ENCODE measurements around the gene IL34.
A peak's percentile ranks its signal among the peaks of the same experiment; 100 is the strongest.

Gene IL34

DNA sequence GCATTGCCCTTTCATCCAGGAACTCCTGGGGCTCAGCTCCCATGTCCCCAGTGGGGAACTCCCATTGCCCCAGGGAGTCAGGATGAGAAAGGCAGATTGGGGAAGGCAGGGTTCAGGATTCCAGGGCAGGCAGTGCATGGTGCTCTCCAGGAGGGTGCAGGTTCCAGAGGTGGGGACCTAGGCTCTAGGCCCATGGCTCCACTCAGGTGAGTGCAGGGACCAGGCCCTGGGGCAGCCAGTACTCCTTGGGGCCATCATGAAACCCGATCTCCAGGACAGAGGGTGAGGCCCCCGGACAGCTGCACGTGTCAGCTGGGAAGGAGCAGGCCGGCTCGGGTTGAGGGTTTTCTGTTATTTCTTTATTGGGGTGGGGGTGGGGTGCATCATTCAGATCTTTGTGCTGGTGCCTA, 40.7 kb downstream of the IL34 start:
- H3K9ac ChIP-seq (ENCODE audit: low read depth, low read length), result no peak overlapping the region

DNA sequence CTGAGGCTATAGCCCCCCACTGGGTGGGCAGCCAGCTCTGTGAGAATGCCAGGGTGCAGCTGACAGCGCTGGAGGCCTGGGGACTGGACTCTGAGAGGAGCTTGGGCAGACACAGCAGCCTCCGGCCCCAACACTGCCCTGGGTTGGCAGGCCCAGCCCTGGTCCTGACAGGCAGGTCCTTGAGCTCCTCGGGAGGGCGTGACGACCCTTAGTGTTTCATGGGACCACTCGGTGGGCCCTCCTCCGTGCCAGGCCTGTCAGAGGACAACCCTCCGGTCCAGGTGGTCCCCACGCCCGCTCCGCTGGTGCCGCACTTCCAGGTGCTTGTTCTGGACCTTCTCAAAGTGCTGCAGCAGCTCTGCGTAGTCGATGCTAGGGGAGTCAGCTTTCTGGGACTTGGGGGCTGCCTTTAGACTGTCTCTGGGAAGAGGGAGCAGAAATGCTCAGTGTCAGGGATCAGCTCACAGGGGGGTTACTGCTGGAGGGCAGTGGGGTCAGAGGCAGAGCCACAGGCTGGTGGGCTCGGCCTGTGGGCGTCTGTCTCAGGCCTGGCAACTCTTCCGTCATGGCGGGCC, 41.4 kb downstream of the IL34 start:
- H3K4me3 ChIP-seq (ENCODE audit: low read depth, low read length), result no peak overlapping the region
- H3K9ac ChIP-seq (ENCODE audit: low read depth, low read length), result no peak overlapping the region
- 0 out of 2 replicates have a peak, but pooled peaks cover 2% of the 10 kb centered on the region for H3K36me3 ChIP-seq (ENCODE audit: control insufficient read depth, insufficient read depth, low read length)

More for the DNA sequence above, 40.7 kb downstream of the IL34 start:
- Histone ChIP-seq H3K27me3 (ENCODE audit: control insufficient read depth, insufficient read depth, low read length) (peaks cover 4% of the 10 kb centered on the region; the same call in 1 of the 2 replicates), H3K36me3 (ENCODE audit: control insufficient read depth, insufficient read depth, low read length) (0 out of 2 replicates have a peak, but pooled peaks cover 2% of the 10 kb centered on the region), H3K4me1 (ENCODE audit: control insufficient read depth, insufficient read depth, low read length) (peaks cover 16% of the 10 kb centered on the region), H3K27ac (ENCODE audit: low read depth, low read length) (peak overlapping the region; percentile 5), H3K9me3 (ENCODE audit: control insufficient read depth, insufficient read depth, low read length) (no peaks in the 10 kb centered on the region), H3K4me3 (ENCODE audit: low read depth, low read length) (no peak overlapping the region)

DNA sequence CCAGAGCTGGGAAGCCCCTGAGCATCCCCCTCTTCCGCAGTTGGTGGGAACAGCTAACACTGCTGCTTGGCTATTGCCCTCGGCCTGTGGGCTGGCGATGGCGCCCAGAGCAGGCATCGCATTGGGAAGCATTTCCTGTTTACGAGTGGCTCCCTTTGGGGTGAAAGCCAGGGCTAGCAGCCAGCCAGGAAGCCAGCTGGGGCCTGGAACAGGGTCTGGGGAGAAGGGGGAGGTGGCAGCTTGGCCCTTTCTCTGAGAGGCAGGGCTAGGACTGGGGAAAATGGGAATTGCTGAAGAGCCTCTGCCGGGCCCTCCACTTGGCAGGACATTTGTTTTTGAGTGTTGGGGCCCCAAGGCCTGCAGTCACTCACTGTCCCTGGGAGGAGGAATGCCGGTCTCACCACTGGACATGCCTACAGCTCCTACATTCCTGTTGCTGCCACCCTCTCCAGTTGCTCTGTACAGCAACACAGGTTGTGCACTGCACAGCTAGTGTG, 41.9 kb downstream of the IL34 start:
- Histone ChIP-seq H3K4me1 (ENCODE audit: control insufficient read depth, insufficient read depth, low read length) (peaks cover 18% of the 10 kb centered on the region), H3K27me3 (ENCODE audit: control insufficient read depth, insufficient read depth, low read length) (peaks cover 4% of the 10 kb centered on the region; the same call in 1 of the 2 replicates), H3K27ac (ENCODE audit: low read depth, low read length) (no peak overlapping the region), H3K4me3 (ENCODE audit: low read depth, low read length) (no peak overlapping the region), H3K36me3 (ENCODE audit: control insufficient read depth, insufficient read depth, low read length) (0 out of 2 replicates have a peak, but pooled peaks cover 2% of the 10 kb centered on the region), H3K9me3 (ENCODE audit: control insufficient read depth, insufficient read depth, low read length) (no peaks in the 10 kb centered on the region), H3K9ac (ENCODE audit: low read depth, low read length) (no peak overlapping the region)

More for the DNA sequence above, 41.4 kb downstream of the IL34 start:
- Histone ChIP-seq H3K27me3 (ENCODE audit: control insufficient read depth, insufficient read depth, low read length) (peaks cover 4% of the 10 kb centered on the region; the same call in 1 of the 2 replicates), H3K9me3 (ENCODE audit: control insufficient read depth, insufficient read depth, low read length) (no peaks in the 10 kb centered on the region), H3K27ac (ENCODE audit: low read depth, low read length) (no peak overlapping the region), H3K4me1 (ENCODE audit: control insufficient read depth, insufficient read depth, low read length) (peaks cover 16% of the 10 kb centered on the region)

DNA sequence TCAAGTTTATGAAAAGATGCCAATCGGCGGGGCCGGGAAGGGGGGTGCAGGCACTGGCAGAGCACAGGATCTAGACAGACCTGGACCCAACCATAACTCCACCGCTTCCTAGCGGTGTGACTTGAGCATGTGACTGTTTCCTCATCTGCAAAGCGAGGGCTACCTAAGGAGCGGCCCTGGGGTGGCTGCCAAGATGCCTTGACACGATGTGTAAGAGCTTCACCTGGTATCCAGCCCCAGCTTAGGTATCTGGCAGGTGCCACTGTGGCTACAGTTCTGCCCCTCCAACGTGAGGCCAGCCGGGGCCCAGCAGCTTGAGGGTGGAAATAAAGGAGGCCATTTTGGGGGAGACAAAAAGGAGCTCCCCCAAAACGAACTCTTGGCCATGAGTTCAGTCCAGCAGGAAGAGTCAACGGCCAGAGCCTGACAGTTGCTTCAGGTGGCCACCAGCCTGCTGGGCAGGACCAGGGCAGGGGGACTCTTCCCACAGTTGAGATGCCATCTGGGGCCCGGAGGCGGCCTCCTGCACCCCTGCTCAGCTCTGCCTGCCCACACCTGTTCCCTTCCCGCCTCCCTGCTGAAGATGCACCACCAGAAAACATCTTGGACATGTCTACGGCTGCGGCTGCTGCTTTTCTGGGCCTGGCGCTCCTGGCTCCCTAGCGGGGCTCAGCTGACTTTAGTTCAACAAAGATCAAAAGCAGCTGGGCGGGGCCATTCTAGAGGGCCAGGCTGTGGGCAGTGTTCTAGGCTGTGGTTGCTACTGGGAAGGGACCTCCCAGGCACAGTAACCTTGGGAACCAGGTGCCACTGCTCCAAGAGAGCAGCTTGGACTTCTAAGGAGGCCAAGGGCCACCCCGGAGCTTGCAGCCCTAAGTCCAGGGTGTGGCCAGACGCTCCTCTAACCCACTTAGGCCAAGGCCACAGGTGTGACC, 42.9 kb downstream of the IL34 start:
- Histone ChIP-seq H3K27ac (ENCODE audit: low read depth, low read length) (no peak overlapping the region), H3K27me3 (ENCODE audit: control insufficient read depth, insufficient read depth, low read length) (peaks cover 4% of the 10 kb centered on the region; the same call in 1 of the 2 replicates), H3K36me3 (ENCODE audit: control insufficient read depth, insufficient read depth, low read length) (0 out of 2 replicates have a peak, but pooled peaks cover 2% of the 10 kb centered on the region), H3K9me3 (ENCODE audit: control insufficient read depth, insufficient read depth, low read length) (no peaks in the 10 kb centered on the region), H3K9ac (ENCODE audit: low read depth, low read length) (no peak overlapping the region), H3K4me1 (ENCODE audit: control insufficient read depth, insufficient read depth, low read length) (peaks cover 28% of the 10 kb centered on the region), H3K4me3 (ENCODE audit: low read depth, low read length) (no peak overlapping the region)

DNA sequence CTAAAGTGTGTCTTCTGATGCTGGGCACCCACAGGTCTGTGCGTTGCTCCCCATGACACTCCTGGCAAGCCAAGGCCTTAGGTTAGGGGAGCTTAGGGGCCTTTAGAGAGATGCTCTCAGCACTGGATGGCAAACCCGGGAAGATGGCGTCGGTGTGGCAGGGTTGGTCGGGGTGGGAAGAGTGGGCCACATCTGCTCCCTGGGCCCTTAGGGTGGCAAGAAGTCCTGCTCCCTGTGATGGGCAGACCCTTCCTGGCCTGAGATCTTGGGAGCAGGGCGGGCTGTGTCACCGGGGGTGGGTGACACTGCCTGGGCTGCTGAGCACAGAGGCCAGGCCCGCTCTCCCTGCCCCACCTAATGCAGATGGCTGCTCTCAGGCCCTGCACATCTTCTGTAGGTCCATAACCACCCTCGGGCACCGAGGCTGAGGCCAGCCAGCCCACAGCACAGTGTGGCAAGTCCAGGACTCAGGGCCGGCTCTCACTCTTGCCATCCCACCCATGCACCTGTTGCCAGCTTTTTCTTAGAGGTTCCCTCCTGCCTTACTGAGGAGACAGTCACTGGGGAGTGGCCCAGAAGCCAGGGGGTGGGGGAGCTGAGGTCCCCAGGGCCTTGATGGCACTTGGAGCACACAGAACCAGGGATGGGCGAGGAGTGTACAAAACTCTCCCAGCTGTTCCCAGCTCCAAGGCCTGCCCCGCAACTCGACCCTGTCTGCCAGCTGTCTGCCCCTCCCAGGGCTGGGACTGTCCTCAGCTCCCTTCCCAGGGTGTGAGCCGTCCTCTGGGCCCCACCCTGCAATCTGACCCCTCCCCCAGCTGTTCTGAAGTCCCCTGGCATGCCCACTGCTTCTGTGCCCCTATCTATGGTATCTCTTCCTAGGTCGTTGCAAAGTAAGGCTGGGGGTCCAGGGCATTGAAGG, 43.9 kb downstream of the IL34 start:
- peaks cover 33% of the 10 kb centered on the region for H3K4me1 ChIP-seq (ENCODE audit: control insufficient read depth, insufficient read depth, low read length)
- no peak overlapping the region for H3K27ac ChIP-seq (ENCODE audit: low read depth, low read length)
- H3K9ac ChIP-seq (ENCODE audit: low read depth, low read length), result no peak overlapping the region

DNA sequence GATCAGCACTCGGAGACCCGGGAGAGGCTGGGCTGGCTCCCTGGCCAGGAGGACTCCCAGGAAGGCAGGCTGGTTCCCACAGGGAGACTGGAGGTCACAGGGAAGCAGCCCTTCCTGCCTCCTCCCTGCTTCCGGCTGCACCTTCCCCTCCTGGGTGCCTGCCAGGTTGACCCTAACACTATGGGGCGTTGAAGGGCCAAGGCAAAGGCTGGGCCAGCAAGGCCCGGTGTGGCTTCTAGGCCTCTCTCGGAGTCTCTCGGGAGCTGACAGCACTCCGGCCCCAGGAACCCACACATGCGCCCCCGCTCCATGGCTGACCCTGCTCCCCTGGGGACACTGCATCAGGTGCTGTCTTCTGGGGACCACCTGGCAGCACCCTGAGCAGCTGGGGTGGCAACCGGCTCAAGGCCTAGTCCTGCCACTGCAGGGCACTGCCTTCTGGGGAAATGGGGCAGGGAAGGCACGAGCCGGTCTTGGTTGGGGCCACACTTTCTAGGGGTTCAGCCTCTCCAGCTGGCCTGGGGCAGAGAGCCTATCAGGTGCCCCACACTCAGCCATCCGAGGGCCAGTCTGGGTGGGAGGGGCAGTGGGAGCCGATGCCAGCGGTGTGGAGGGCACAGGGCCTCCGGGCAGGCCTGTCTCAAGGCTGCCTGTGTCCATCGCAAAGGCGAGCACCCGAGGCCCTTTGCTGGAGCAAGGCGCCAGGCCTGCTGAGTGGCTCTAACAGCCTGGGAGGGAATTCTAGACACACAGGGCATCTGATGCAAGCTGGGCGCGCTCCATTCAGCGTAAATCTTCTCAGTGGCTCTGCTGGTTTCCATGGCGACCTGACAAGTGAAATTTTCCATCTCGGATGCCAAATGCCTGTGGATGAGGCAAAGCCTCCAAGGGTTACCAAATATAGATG, 45.1 kb downstream of the IL34 start:
- Histone ChIP-seq H3K4me3 (ENCODE audit: low read depth, low read length) (no peak overlapping the region), H3K9me3 (ENCODE audit: control insufficient read depth, insufficient read depth, low read length) (no peaks in the 10 kb centered on the region), H3K36me3 (ENCODE audit: control insufficient read depth, insufficient read depth, low read length) (0 out of 2 replicates have a peak, but pooled peaks cover 2% of the 10 kb centered on the region), H3K9ac (ENCODE audit: low read depth, low read length) (no peak overlapping the region), H3K27me3 (ENCODE audit: control insufficient read depth, insufficient read depth, low read length) (no peaks in the 10 kb centered on the region), H3K27ac (ENCODE audit: low read depth, low read length) (no peak overlapping the region), H3K4me1 (ENCODE audit: control insufficient read depth, insufficient read depth, low read length) (peaks cover 39% of the 10 kb centered on the region)

More for the DNA sequence above, 43.9 kb downstream of the IL34 start:
- H3K4me3 ChIP-seq (ENCODE audit: low read depth, low read length), result no peak overlapping the region
- H3K9me3 ChIP-seq (ENCODE audit: control insufficient read depth, insufficient read depth, low read length), result no peaks in the 10 kb centered on the region
- 0 out of 2 replicates have a peak, but pooled peaks cover 2% of the 10 kb centered on the region for H3K36me3 ChIP-seq (ENCODE audit: control insufficient read depth, insufficient read depth, low read length)
- no peaks in the 10 kb centered on the region for H3K27me3 ChIP-seq (ENCODE audit: control insufficient read depth, insufficient read depth, low read length)

DNA sequence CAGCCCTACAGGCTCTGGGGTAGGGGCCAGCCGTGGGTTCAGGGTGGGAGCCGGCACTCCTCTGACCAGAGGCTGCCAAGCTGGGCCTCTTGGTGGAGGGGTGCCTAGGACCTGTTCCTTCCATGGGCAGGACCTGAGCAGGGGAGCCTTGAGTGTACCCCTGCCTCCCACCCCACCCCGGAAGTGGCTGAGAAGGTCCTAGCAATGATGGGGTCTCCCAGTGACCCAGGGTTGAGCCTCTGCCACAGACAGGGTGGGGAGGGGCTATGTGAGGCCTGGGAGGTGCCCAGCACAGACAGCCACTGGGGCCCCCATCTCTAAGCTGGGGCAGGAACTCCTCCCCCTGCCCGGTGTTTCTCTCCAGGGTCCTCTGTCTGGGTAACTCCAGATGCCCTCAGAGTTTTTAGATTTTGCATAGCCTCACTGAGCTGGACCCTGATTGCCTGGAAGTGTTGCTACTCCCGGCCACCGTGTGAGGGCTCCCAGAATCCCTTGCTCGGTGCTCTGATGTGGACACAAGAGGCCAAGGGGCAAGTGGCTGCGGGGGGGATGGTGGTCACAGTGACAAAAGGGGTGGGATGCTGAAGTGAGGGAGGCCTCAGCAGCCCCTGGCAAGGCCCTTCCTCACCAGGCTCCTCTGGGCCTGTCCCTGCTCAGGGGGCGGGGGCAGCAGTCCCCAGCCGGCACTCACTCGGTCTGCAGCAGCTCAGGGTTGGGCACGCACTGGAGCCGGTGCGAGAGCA, 45.9 kb downstream of the IL34 start:
- Histone ChIP-seq H3K9ac (ENCODE audit: low read depth, low read length) (no peak overlapping the region), H3K27ac (ENCODE audit: low read depth, low read length) (peak overlapping the region; percentile 9), H3K4me3 (ENCODE audit: low read depth, low read length) (no peak overlapping the region), H3K36me3 (ENCODE audit: control insufficient read depth, insufficient read depth, low read length) (0 out of 2 replicates have a peak, but pooled peaks cover 2% of the 10 kb centered on the region), H3K9me3 (ENCODE audit: control insufficient read depth, insufficient read depth, low read length) (no peaks in the 10 kb centered on the region), H3K27me3 (ENCODE audit: control insufficient read depth, insufficient read depth, low read length) (no peaks in the 10 kb centered on the region), H3K4me1 (ENCODE audit: control insufficient read depth, insufficient read depth, low read length) (peaks cover 34% of the 10 kb centered on the region)

DNA sequence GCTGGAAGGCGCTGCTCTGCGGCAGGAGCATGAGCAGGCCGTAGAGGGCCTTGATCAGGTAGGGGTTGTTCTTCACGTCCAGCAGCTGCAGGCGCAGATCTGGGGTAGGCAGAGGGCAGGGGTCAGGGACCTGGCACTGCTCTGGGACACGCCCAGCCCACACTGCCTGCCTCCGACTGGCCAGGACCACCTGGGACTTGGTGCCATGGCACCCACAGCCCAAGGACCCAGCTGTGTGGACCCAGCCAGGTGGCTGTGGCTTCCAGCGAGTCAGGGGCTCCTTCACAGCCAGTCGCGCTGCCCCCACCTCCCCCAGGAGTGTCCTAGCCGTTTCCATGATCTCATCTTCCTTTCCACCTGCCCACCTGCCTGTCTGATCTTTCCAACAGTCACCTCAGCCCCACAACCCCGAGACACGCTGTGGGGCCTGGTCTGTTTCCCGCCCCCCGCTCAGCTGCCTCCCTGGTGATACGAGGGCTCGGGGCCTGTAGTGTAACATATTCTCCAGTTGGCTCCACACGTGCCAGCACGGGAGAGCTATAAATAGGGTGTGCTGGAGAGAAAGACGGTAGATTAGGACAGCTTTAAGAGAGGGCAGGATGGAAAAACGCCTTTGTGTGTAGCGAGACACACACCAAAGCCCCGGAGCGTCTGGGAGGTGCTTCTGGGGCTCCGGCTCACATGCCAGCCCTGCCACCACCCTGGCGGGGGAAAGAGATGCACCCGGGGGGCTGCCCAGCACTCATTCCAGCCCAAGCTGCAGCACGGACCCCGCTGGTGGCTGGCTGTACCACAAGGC, 46.7 kb downstream of the IL34 start:
- peak overlapping the region; percentile 79 for H3K27ac ChIP-seq (ENCODE audit: low read depth, low read length)
- H3K4me1 ChIP-seq (ENCODE audit: control insufficient read depth, insufficient read depth, low read length), result peaks cover 34% of the 10 kb centered on the region
- H3K27me3 ChIP-seq (ENCODE audit: control insufficient read depth, insufficient read depth, low read length), result no peaks in the 10 kb centered on the region
- H3K9ac ChIP-seq (ENCODE audit: low read depth, low read length), result no peak overlapping the region
- H3K4me3 ChIP-seq (ENCODE audit: low read depth, low read length), result no peak overlapping the region
- H3K36me3 ChIP-seq (ENCODE audit: control insufficient read depth, insufficient read depth, low read length), result 0 out of 2 replicates have a peak, but pooled peaks cover 2% of the 10 kb centered on the region
- H3K9me3 ChIP-seq (ENCODE audit: control insufficient read depth, insufficient read depth, low read length), result no peaks in the 10 kb centered on the region

All from HUES48 (cell line).